Peyer's patch (tissue), 4 donors: ENCODE results near the gene MCF2L. TPM values are rescaled to one million over a fixed set of nuclear protein-coding genes. Genes with fewer than 3 reads are reported as not detected.

ENCODE experiments used
- DNase-seq, 3 donors: peaks; one replicate each; pipeline ENCODE4 v3.0.0-alpha.2; 2017 to 2019
- H3K27ac ChIP-seq, 4 donors: fragments of 200-600 bp; sonication (generic); one replicate each; pipeline ENCODE4 v1.5.1; 2016 to 2019
- H3K27me3 ChIP-seq, 2 donors: fragments of 200-600 bp; sonication (generic); one replicate each; pipeline ENCODE4 v1.5.1; 2019
- H3K36me3 ChIP-seq, 3 donors: fragments of 200-600 bp; sonication (generic); one replicate each; pipeline ENCODE4 v1.5.1; 2016 to 2019
- H3K4me1 ChIP-seq, 4 donors: fragments of 200-600 bp; sonication (generic); one replicate each; pipeline ENCODE4 v1.5.1; 2016 to 2019
- H3K4me3 ChIP-seq, 4 donors: fragments of 200-600 bp; sonication (generic); 1 replicate in 3 of 4; 2 replicates in 1 of 4; pipeline ENCODE4 v1.5.1; 2016 to 2019; ENCODE audit warnings: mild to moderate bottlenecking in 1 of 4
- H3K9me3 ChIP-seq, 4 donors: fragments of 200-600 bp; sonication (generic); one replicate each; pipeline ENCODE4 v1.5.1; 2016 to 2019; ENCODE audit warnings: mild to moderate bottlenecking in 1 of 4
- POLR2A ChIP-seq, 2 donors: fragments of 450-650 bp; IDR thresholded peaks; one replicate each; pipeline ENCODE4 v1.5.1; 2017; ENCODE audit warnings: antibody characterized with exemption in 2 of 2, mild to moderate bottlenecking in 2 of 2, moderate library complexity in 2 of 2
- total RNA-seq, 4 donors: library from RNA; depleted of rRNA; stranded (reverse); fragments of >200 nt; gene quantifications; one replicate each; pipeline ENCODE4 v1.1.0, GENCODE V29; 2016
- TF ChIP-seq, protein P1 (sequence below), 6 experiments: fragments of 450-650 bp in 4 of 6; fragments of 200-600 bp in 2 of 6; sonication (generic) in 1 of 6; IDR thresholded peaks; one replicate each; pipeline ENCODE4 v1.5.1; 2017 to 2019; ENCODE audit warnings: antibody characterized with exemption in 6 of 6, mild to moderate bottlenecking in 3 of 6, moderate library complexity in 1 of 6

The MCF2L gene
- total RNA-seq, 4 donors from 2014 or later: 81.4 to 165 (median 149) TPM

DNA sequence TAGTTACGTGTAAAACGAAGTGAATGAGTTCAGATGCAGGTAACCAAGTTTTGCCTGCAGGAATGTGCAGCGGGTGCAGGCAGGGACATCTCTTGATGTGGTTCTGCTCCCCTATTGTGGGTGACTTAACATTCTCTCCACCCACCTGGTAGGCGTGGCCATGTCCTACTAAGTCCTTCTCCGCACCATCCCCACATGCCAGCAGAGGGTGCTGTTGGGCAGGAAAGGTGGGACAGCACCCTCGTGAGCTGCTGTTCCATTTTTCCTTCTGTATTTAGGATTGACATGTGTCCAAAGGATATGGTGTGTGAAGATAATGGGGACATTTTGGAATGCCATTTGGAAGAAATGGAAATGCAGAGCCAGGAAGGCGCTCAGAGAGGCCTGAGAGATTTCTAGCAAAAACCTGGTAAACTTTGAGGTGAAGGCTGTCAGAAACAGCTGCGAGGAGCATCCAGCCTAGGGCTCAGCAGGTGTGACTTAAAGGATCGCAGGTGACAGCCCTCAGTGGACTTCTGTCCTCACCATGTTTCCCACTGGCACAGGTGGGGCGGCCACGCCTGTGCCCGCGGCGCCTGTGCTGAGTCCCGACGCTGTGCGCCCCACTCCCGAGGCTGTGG lies 26.2 kb upstream of the MCF2L start:
- Histone ChIP-seq H3K27me3 (no peaks in the 10 kb centered on the region), H3K4me1 (peaks cover 2 to 13% (median 5%) of the 10 kb centered on the region in 4 donors), H3K9me3 (no peaks in the 10 kb centered on the region), H3K4me3 (peak overlapping the region; percentile 32 to 62 (median 52)), H3K27ac (peak overlapping the region in 1 of 4 donors; percentile 12), H3K36me3 (no peaks in the 10 kb centered on the region)
- peak; percentile 96 to 99 (median 98) for DNase-seq
- TF ChIP-seq POLR2A (IDR thresholded peaks at IDR 0.05): no peak
- TF ChIP-seq, protein P1, sequence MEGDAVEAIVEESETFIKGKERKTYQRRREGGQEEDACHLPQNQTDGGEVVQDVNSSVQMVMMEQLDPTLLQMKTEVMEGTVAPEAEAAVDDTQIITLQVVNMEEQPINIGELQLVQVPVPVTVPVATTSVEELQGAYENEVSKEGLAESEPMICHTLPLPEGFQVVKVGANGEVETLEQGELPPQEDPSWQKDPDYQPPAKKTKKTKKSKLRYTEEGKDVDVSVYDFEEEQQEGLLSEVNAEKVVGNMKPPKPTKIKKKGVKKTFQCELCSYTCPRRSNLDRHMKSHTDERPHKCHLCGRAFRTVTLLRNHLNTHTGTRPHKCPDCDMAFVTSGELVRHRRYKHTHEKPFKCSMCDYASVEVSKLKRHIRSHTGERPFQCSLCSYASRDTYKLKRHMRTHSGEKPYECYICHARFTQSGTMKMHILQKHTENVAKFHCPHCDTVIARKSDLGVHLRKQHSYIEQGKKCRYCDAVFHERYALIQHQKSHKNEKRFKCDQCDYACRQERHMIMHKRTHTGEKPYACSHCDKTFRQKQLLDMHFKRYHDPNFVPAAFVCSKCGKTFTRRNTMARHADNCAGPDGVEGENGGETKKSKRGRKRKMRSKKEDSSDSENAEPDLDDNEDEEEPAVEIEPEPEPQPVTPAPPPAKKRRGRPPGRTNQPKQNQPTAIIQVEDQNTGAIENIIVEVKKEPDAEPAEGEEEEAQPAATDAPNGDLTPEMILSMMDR (IDR thresholded peaks at IDR 0.05): peak; percentile 58 to 97 (median 94)

DNA sequence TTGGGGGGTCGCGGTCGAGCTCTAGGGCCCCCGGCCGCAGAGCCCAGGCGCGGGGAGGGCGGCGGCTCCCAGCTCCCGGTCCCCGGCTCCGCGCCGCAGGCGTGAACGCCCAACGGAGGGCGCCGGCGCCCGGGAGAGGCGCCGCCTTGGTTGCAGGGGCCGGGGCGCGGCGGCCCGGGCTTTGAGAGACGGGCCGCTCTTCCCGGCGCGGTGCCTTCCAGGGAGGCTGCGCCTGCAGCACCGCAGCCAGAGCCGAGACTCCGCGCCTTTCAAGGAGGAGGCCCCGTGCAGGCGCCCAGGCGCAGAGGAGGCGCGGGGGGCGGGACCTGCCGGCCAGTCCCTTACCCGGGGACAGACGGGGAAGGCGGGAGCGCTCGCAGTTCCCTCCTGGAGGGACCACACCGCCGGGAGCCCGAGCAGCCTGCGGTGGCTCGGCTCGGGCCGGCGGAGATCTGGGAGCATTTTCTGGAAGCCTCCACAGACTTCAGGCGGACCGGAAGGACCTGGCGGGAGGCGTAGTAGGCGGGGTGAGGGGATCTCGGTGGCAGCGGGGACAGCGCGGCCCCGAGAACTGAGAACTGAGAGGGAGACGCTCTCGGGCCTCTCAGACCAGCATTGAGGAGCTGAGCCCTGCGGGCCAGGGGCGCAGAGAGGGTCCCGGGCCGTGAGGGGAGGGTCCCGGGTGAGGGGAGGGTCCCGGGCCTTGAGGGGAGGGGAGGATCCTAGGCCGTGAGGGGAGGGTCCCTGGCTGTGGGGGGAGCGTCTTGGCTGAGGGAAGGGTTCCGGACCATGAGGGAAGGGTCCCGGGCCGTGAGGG lies 25.5 kb upstream of the MCF2L start:
- TF ChIP-seq, protein P1 (IDR thresholded peaks at IDR 0.05): no peak
- no peak for TF ChIP-seq POLR2A (IDR thresholded peaks at IDR 0.05)

DNA sequence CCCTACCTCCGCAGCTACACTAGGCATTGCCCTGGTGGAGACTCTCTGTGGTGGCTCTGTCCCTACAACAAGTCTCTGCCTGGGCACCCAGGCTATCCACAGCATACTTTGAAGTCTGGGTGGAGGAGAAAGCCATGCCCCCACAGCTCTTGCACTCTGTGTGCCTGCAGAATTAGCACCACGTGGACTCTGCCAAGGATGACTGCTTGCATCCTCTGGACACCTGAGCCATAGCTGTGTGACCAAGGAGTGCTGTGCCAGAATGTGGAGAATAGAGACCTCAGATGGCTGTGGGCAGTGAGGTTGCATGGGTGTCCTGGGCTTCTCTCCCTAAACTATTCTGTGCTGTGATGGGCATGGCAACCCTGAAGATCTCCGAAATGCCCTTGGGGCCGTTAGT lies 21.2 kb upstream of the MCF2L start:
- H3K4me1 ChIP-seq: peaks cover 2 to 13% (median 4%) of the 10 kb centered on the region in 4 donors
- no peaks in the 10 kb centered on the region for H3K9me3 ChIP-seq
- TF ChIP-seq, protein P1 (IDR thresholded peaks at IDR 0.05): no peak
- no peak for TF ChIP-seq POLR2A (IDR thresholded peaks at IDR 0.05)
- no peaks in the 10 kb centered on the region for H3K36me3 ChIP-seq
- no peak overlapping the region for H3K4me3 ChIP-seq
- no peaks in the 10 kb centered on the region for H3K27me3 ChIP-seq
- H3K27ac ChIP-seq: no peak overlapping the region
- no peak for DNase-seq

More for the DNA sequence above, 25.5 kb upstream of the MCF2L start:
- H3K27me3 ChIP-seq: no peaks in the 10 kb centered on the region
- no peaks in the 10 kb centered on the region for H3K36me3 ChIP-seq
- DNase-seq: peak in 2 of 3 donors; percentile 55 to 70
- H3K4me1 ChIP-seq: peaks cover 2 to 13% (median 5%) of the 10 kb centered on the region in 4 donors
- H3K9me3 ChIP-seq: no peaks in the 10 kb centered on the region
- H3K4me3 ChIP-seq: peak overlapping the region; percentile 32 to 62 (median 52)
- peak overlapping the region in 3 of 4 donors; percentile 10 to 26 (median 12) for H3K27ac ChIP-seq

GRCh38 chr13:112951674-112952371 lies 17.2 kb upstream of the MCF2L start:
- H3K27ac ChIP-seq: no peak overlapping the region
- no peaks in the 10 kb centered on the region for H3K9me3 ChIP-seq
- no peak overlapping the region for H3K4me3 ChIP-seq
- no peak for TF ChIP-seq POLR2A (IDR thresholded peaks at IDR 0.05)
- TF ChIP-seq, protein P1 (IDR thresholded peaks at IDR 0.05): no peak
- H3K4me1 ChIP-seq: no peaks in the 10 kb centered on the region
- peak in 2 of 3 donors; percentile 19 to 25 for DNase-seq
- no peaks in the 10 kb centered on the region for H3K36me3 ChIP-seq
- H3K27me3 ChIP-seq: no peaks in the 10 kb centered on the region

GRCh38 chr13:112952759-112953551 lies 16.1 kb upstream of the MCF2L start:
- no peaks in the 10 kb centered on the region for H3K4me1 ChIP-seq
- no peak overlapping the region for H3K27ac ChIP-seq
- H3K36me3 ChIP-seq: no peaks in the 10 kb centered on the region
- peak in 2 of 3 donors; percentile 22 to 31 for DNase-seq
- H3K27me3 ChIP-seq: no peaks in the 10 kb centered on the region
- TF ChIP-seq, protein P1 (IDR thresholded peaks at IDR 0.05): no peak
- no peak for TF ChIP-seq POLR2A (IDR thresholded peaks at IDR 0.05)
- no peaks in the 10 kb centered on the region for H3K9me3 ChIP-seq
- no peak overlapping the region for H3K4me3 ChIP-seq
